Adrenal gland (tissue), 5 donors: Measurements from ENCODE around the gene EEF1G.

ENCODE experiments used
- CTCF ChIP-seq, 6 experiments: fragments of 450-650 bp in 4 of 6; fragments of 200-600 bp in 2 of 6; sonication (generic) in 1 of 6; IDR thresholded peaks; 1 replicate in 5 of 6; 2 replicates in 1 of 6; pipeline versions ENCODE4 v1.5.1 to v1.8.0; 2016 to 2021; ENCODE audit warnings: antibody characterized with exemption in 6 of 6, mild to moderate bottlenecking in 2 of 6, moderate library complexity in 1 of 6
- POLR2A ChIP-seq, 2 donors: fragments of 450-650 bp; IDR thresholded peaks; one replicate each; pipeline ENCODE4 v1.6.1; 2017; ENCODE audit warnings: antibody characterized with exemption in 2 of 2, mild to moderate bottlenecking in 2 of 2, moderate library complexity in 1 of 2
- donor health status: DM: no; HTN: no; CAD: no.

GRCh38 chr11:62593434-62594044 lies 19.8 kb upstream of the EEF1G start:
- TF ChIP-seq CTCF (IDR thresholded peaks at IDR 0.05) (peak; percentile 36 to 60 (median 55)), POLR2A (IDR thresholded peaks at IDR 0.05) (no peak)
